Measurements from ENCODE around the gene NFE2L1. TPM values are rescaled to one million over a fixed set of nuclear protein-coding genes. Genes with fewer than 3 reads are reported as not detected.

NFE2L1 gene
- total and polyA plus RNA-seq, 2 of the 8 experiments (the other 6 are each of a cell fraction or from before 2014, with no cell fraction given), result 140 to 143 TPM

DNA sequence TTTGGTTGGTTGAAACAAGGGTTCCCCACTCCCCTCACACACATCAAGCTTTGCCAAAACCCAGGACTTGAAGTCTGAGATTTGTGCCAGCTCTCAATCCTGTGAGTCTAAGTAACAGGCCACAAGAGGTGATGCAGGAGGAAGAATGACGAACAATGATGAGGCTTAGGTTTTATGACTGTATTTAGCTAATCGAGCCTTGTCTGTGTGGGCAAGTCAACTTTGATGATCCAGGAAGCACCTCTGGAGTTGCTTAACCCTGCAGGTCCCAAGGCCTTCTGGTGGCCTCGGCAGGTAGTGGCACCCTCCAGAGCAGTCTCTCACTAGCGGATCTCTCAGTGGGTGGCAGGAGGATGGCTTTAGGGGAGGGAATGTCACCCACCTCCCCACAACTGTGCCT is 48.6 kb upstream of the NFE2L1 start (continued):
- TF ChIP-seq POLR2AphosphoS5 (IDR thresholded peaks at IDR 0.05; ENCODE audit: low read depth, low read length) (no peak), MAFK (IDR thresholded peaks at IDR 0.05; ENCODE audit: low read depth, low read length) (no peak)

All from H1 (cell line).